Activated naive CD8-positive, alpha-beta T cell (primary cell): ENCODE measurements around the gene TMEM82.

ENCODE experiments used
- H3K27ac Mint-ChIP-seq: one replicate; pipeline ENCODE4 v1.8.0; 2021; ENCODE audit warnings: mixed read lengths
- H3K27me3 Mint-ChIP-seq: one replicate; pipeline ENCODE4 v1.8.0; 2021; ENCODE audit warnings: mixed read lengths
- H3K36me3 Mint-ChIP-seq: one replicate; pipeline ENCODE4 v1.8.0; 2021; ENCODE audit warnings: mixed read lengths
- H3K4me1 Mint-ChIP-seq: one replicate; pipeline ENCODE4 v1.8.0; 2021; ENCODE audit warnings: low read depth, mixed read lengths
- H3K4me3 Mint-ChIP-seq: one replicate; pipeline ENCODE4 v1.8.0; 2021; ENCODE audit warnings: mild to moderate bottlenecking, mixed read lengths
- H3K9me3 Mint-ChIP-seq: one replicate; pipeline ENCODE4 v1.8.0; 2021; ENCODE audit warnings: low read depth, mixed read lengths

Gene TMEM82

GRCh38 chr1:15765495-15766194 is 23.3 kb downstream of the TMEM82 start:
- no peak overlapping the region for H3K4me3 Mint-ChIP-seq
- H3K36me3 Mint-ChIP-seq: no peaks in the 10 kb centered on the region
- H3K27ac Mint-ChIP-seq: no peak overlapping the region
- H3K4me1 Mint-ChIP-seq: no peaks in the 10 kb centered on the region
- peaks cover 8% of the 10 kb centered on the region for H3K27me3 Mint-ChIP-seq
- H3K9me3 Mint-ChIP-seq: no peaks in the 10 kb centered on the region

- Mint-ChIP-seq H3K4me1 (no peaks in the 10 kb centered on the region), H3K27ac (no peak overlapping the region), H3K4me3 (no peak overlapping the region), H3K36me3 (no peaks in the 10 kb centered on the region), H3K27me3 (peaks cover 5% of the 10 kb centered on the region), H3K9me3 (no peaks in the 10 kb centered on the region)
These were observed 25.6 kb downstream of the TMEM82 start for GRCh38 chr1:15767941-15768340.

GRCh38 chr1:15768388-15768787 is 26.1 kb downstream of the TMEM82 start:
- H3K4me1 Mint-ChIP-seq: no peaks in the 10 kb centered on the region
- H3K4me3 Mint-ChIP-seq: no peak overlapping the region
- no peaks in the 10 kb centered on the region for H3K36me3 Mint-ChIP-seq
- H3K9me3 Mint-ChIP-seq: no peaks in the 10 kb centered on the region
- no peak overlapping the region for H3K27ac Mint-ChIP-seq
- peaks cover 5% of the 10 kb centered on the region for H3K27me3 Mint-ChIP-seq

GRCh38 chr1:15770313-15770962 is 28.1 kb downstream of the TMEM82 start:
- Mint-ChIP-seq H3K9me3 (no peaks in the 10 kb centered on the region), H3K27me3 (peaks cover 5% of the 10 kb centered on the region), H3K4me1 (no peaks in the 10 kb centered on the region), H3K4me3 (no peak overlapping the region), H3K36me3 (no peaks in the 10 kb centered on the region), H3K27ac (no peak overlapping the region)

DNA sequence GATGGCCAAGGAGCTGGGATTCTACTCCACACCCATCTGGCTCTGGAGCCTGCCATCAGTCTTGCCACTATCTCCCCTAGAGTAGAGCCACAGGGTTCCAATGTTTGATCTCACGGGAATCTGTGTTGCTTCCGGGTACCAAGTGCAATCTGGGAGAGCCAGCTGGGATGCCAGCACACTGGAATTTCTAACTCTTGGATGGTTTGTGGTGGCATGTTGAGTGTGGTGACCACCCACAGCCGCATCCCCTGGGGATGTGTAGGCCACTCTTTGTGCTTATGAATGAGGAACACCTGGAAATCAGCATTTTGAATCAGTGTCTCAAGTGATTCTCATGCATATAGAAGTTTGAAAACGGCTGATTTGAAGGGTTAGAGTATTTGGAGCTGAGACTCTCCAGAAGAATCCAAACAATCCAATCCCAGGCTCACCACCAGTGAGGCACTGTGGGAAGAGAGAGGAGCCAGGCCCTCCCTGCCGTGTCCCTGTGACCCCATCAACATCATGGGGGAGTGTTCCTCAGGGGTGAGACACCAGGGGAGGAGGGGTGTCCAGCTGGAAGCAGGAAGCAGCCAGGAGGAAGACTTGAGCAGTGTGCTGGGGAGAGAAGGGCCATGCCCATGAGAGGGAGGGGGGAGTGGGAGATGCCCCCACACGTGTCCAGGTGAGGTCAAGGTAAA is 29.7 kb downstream of the TMEM82 start:
- H3K27me3 Mint-ChIP-seq: peaks cover 5% of the 10 kb centered on the region
- no peaks in the 10 kb centered on the region for H3K36me3 Mint-ChIP-seq
- H3K4me1 Mint-ChIP-seq: no peaks in the 10 kb centered on the region
- H3K9me3 Mint-ChIP-seq: no peaks in the 10 kb centered on the region
- H3K27ac Mint-ChIP-seq: no peak overlapping the region
- no peak overlapping the region for H3K4me3 Mint-ChIP-seq

DNA sequence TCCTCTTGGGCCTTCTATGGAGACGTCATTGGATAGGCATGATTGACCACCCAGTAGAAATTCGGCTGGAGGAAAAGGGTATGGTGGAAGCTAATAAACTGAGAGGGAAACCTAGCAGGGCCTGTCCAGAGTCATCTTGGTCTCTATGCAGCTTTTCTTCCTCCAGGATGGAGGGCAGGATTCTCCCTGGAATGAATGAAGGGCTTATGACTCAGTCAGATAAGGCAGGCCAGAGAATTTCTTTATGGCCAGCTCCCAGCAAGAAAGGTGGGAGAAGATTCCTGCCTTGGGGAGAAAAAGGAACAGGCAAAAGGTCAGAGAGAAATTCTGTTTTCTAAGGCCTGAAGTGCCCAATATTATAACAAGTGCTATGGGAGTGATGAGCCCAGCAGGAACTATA is 33.4 kb downstream of the TMEM82 start:
- no peak overlapping the region for H3K27ac Mint-ChIP-seq
- peaks cover 2% of the 10 kb centered on the region for H3K27me3 Mint-ChIP-seq
- H3K36me3 Mint-ChIP-seq: no peaks in the 10 kb centered on the region
- H3K4me3 Mint-ChIP-seq: no peak overlapping the region
- no peaks in the 10 kb centered on the region for H3K4me1 Mint-ChIP-seq
- no peaks in the 10 kb centered on the region for H3K9me3 Mint-ChIP-seq

DNA sequence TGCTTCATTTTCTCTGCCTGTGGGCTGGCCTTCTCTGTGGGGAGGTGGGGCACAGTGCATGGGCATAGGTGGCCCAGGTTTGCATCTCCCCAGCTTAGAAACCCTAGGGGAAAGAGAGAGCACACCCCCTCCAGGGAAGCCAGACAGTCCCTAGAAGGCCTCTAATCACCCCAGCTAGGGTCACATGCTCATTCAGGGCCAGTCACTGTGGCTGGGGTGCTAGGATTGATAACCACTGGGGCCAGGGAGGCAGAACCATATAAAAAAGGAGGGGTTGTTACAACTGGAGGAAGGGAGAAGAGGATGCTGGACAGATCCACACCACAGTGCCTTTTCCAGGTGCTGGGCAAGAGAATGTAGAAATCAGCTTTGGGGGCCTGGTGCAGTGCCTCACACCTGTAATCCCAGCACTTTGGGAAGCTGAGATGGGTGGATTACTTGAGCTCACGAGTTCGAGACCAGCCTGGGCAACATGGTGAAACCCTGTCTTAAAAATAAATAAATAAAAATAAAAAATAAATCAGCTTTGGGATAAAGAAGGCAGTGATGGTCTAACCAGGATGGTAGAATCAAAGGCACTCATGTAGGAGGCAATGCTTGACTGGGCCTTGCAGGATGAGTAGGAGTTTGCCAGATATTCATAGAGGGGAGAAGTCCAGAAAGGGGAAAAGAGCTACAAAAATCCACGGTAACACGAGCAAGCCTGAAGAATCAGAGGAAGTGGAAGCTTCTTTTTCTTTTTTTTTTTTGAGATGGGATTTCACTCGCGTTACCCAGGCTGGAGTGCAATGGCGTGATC is 35.8 kb downstream of the TMEM82 start:
- H3K4me3 Mint-ChIP-seq: no peak overlapping the region
- no peaks in the 10 kb centered on the region for H3K27me3 Mint-ChIP-seq
- H3K27ac Mint-ChIP-seq: no peak overlapping the region
- H3K9me3 Mint-ChIP-seq: no peaks in the 10 kb centered on the region
- H3K36me3 Mint-ChIP-seq: no peaks in the 10 kb centered on the region
- H3K4me1 Mint-ChIP-seq: no peaks in the 10 kb centered on the region

DNA sequence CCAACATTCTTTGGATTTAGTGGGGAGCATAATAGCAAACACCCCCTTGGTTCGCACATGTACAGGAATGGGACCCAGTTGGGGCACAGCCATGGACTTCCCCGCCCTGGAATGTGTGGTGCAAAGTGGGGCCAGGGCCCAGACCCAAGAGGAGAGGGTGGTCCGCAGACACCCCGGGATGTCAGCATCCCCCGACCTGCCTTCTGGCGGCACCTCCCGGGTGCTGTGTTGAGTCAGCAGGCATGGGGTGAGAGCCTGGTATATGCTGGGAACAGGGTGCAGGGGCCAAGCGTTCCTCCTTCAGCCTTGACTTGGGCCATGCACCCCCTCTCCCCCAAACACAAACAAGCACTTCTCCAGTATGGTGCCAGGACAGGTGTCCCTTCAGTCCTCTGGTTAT is 43.4 kb downstream of the TMEM82 start:
- no peak overlapping the region for H3K27ac Mint-ChIP-seq
- H3K4me1 Mint-ChIP-seq: no peaks in the 10 kb centered on the region
- no peaks in the 10 kb centered on the region for H3K36me3 Mint-ChIP-seq
- no peaks in the 10 kb centered on the region for H3K9me3 Mint-ChIP-seq
- no peak overlapping the region for H3K4me3 Mint-ChIP-seq
- H3K27me3 Mint-ChIP-seq: peaks cover 6% of the 10 kb centered on the region

GRCh38 chr1:15786581-15786980 is 44.3 kb downstream of the TMEM82 start:
- Mint-ChIP-seq H3K4me3 (no peak overlapping the region), H3K36me3 (no peaks in the 10 kb centered on the region), H3K9me3 (no peaks in the 10 kb centered on the region), H3K4me1 (no peaks in the 10 kb centered on the region), H3K27ac (no peak overlapping the region), H3K27me3 (peaks cover 8% of the 10 kb centered on the region)

- no peak overlapping the region for H3K27ac Mint-ChIP-seq
- peaks cover 2% of the 10 kb centered on the region for H3K4me1 Mint-ChIP-seq
- H3K36me3 Mint-ChIP-seq: no peaks in the 10 kb centered on the region
- peaks cover 8% of the 10 kb centered on the region for H3K27me3 Mint-ChIP-seq
- H3K9me3 Mint-ChIP-seq: no peaks in the 10 kb centered on the region
- no peak overlapping the region for H3K4me3 Mint-ChIP-seq
These were observed 46.5 kb downstream of the TMEM82 start for GRCh38 chr1:15788624-15789301.

- no peak overlapping the region for H3K4me3 Mint-ChIP-seq
- H3K27ac Mint-ChIP-seq: no peak overlapping the region
- peaks cover 2% of the 10 kb centered on the region for H3K4me1 Mint-ChIP-seq
- no peaks in the 10 kb centered on the region for H3K9me3 Mint-ChIP-seq
- H3K27me3 Mint-ChIP-seq: no peaks in the 10 kb centered on the region
- H3K36me3 Mint-ChIP-seq: no peaks in the 10 kb centered on the region
These were observed 53.8 kb downstream of the TMEM82 start for GRCh38 chr1:15796086-15796462.
